HG03196 (cell line): ENCODE results near the gene TIGD3.

Source experiments
- ATAC-seq: cut with Tn5 transposase; IDR thresholded peaks from one replicate; pipeline ENCODE4 v1.9.1; 2021; ENCODE audit not compliant: unreplicated experiment

Gene TIGD3

DNA sequence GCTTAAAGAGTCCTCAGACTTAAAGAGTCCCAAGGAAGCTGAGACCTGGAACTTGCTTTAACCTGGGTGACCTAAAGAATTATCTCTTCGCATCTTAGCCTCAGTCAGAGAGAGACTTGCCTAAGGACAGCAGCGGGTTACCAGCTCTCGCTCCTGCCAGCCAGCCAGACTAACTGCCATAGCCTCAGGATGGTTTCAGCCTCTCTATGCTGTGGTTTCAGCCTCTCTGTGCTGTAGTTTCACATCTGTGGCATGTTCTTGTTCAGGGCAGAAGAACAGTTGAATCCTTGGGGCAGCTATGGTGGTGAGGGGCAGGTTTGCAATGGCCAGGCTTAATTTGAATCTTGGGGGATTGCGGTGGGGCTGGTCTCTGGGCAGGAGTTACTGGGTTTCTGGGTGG lies 34.2 kb downstream of the TIGD3 start:
- no peak for ATAC-seq

- ATAC-seq: no peak
These were observed 34.9 kb downstream of the TIGD3 start for GRCh38 chr11:65389294-65389980.

DNA sequence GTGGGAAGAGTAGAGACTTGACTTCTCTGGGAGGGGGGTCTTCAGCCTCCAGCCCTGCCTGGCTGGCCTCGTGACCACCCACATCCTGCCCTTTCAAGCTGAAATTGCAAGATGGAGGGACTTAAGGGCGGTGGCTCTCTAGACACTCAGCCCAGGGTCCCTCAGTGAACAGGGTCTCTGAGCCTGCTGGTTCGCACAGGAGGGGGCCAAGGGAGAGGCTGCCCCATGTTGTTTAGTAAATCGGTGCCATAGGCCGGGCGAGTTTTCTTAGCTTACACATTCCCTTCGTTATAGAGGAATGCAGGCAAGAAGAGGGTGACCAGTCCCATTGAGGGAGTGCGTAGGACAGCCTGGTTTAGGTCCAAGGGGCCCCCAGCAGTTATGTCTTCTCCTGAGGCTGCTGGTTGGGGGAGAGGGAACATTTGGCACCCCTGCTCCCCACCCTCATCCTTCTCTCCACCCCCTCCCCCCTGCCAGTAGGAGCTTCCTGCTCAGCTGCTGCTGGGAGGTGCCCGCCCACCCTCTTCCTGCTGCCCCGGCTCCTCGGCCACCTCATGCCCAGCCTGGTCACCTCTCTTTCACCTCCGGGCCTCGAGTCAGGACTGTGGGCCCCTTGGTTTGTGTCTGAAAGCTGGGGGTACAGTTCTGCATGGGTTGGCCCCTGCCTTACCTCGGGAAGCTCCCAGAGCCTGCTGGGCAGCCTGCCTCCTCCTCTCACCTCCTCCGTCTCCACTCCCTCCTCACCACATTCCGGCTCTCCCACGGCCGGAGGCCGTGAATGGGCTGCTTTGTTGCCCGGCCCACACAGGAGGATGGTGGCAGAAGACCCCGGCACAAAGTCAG lies 35.8 kb downstream of the TIGD3 start:
- ATAC-seq: no peak

- ATAC-seq: no peak
These were observed 36.4 kb downstream of the TIGD3 start for GRCh38 chr11:65390996-65391395.

DNA sequence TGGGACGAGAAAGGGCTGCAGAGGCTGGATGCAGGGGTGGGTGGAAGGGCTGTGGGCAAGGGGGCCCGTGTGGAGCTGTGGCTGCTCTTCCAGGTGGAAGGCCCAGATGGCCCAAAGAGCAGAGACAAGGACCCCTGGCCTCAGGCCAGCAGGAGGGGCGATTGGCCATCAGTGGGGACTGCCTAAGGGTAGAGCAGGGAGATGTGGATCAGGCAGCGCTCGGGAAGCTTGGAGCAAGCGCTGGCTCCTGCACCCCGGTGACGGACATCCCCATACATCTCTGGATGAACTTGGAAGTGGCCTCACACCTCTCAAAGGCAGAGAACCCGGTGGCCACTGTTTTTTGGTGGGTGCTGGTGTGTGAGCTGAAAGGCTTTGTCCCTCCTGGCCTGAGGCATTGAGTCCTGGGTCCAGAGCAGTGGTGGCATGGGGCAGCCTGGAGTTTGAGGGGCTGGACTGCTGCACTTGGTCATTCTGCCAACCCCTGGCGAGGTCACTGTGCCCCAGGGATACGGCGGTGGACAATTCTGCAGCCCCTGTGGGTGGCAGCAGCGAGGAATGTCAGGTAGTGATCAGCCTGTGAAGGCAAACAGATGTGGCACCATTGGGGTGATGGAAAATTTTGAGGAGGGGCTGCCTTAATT lies 37.8 kb downstream of the TIGD3 start:
- no peak for ATAC-seq

GRCh38 chr11:65392899-65393298 lies 38.3 kb downstream of the TIGD3 start:
- no peak for ATAC-seq

- ATAC-seq: no peak
These were observed 39.0 kb downstream of the TIGD3 start for GRCh38 chr11:65393513-65394079.

DNA sequence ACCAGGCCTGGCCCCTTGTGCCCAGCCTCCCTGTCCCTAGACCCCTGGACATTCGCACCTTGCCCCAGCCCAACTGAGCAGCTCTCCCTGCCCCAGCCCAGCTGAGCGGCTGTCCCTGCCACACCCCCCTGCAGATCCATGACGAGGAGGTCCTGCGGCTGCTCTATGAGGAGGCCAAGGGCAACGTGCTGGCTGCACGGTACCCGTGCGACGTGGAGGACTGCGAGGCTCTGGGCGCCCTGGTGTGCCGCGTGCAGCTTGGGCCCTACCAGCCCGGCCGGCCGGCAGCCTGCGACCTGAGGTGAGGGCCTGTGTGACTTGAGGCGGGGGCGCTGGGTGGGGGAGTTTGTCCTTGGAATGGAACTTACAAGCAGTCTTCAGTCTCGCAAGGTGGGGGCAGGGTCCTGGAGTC lies 39.6 kb downstream of the TIGD3 start:
- no peak for ATAC-seq

GRCh38 chr11:65395961-65396530 lies 41.5 kb downstream of the TIGD3 start:
- ATAC-seq: no peak

DNA sequence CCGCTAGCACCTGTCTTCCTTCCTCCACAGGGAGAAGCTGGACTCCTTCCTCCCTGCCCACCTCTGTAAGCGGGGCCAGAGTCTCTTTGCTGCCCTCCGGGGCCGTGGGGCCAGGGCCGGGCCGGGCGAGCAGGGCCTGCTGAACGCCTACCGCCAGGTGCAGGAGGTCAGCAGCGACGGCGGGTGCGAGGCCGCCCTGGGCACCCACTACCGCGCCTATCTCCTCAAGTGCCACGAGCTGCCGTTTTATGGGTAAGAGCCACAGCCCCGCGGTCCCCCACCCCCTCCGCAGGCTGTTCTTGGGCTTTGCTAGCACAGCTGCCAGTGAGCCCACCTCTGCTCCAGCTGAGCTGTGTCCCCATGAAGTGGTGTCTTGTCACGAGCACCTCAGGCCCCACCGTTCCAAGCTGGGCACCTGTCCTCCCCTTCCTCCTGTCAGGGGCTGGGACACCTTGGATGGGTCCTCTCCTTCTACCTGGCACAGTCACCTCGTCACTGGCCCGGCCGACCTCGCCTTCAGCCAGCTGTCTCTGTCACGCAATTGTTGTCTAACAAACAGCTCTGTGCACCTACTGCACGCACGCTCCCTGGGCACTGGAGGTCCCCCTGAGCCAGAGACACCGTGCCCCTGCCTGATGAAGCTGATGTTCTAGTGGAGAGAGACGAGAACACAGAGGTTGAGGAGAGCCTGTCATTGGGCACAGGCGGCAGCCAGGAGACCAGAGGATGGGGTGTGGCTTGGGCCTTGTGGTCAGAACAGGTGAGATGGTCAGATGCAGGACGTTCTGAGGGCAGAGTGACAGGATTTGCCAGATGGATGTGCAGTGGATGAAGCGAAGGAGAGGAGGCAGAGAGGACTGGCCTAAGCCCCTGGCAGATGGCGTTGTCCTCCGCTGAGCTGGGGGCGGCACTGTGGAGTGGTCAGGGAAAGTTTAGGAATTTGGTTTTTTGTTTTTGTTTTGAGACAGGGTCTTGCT lies 42.5 kb downstream of the TIGD3 start:
- no peak for ATAC-seq

DNA sequence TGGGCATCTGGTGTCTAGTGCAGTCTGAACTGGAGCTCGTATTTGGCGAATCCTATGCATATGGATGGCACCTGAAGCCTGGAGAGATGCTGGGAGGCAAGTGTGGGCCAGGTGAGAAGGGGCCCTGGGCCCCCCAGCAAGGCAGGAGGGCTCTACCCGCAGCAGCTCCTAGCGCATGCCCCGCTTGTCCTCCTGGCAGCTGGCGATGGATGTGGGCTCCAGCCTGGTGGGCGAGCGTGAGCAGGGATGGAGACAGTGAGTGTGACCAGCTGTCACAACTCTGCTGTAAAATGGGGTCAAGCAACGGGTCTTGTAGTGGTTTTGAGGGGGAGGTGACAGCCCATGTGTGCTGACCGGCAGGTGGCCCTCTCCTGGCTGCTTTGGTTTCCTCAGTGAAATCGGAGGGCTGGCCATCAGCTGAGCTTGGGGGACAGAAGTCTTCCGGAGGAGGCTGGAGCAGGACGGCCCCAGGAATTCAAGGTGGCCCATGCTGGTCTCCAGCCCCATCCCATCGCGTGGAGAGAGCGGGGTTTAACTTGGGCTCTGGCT lies 43.9 kb downstream of the TIGD3 start:
- no peak for ATAC-seq

GRCh38 chr11:65399249-65399648 lies 44.7 kb downstream of the TIGD3 start:
- ATAC-seq: no peak

GRCh38 chr11:65399845-65400244 lies 45.3 kb downstream of the TIGD3 start:
- no peak for ATAC-seq

DNA sequence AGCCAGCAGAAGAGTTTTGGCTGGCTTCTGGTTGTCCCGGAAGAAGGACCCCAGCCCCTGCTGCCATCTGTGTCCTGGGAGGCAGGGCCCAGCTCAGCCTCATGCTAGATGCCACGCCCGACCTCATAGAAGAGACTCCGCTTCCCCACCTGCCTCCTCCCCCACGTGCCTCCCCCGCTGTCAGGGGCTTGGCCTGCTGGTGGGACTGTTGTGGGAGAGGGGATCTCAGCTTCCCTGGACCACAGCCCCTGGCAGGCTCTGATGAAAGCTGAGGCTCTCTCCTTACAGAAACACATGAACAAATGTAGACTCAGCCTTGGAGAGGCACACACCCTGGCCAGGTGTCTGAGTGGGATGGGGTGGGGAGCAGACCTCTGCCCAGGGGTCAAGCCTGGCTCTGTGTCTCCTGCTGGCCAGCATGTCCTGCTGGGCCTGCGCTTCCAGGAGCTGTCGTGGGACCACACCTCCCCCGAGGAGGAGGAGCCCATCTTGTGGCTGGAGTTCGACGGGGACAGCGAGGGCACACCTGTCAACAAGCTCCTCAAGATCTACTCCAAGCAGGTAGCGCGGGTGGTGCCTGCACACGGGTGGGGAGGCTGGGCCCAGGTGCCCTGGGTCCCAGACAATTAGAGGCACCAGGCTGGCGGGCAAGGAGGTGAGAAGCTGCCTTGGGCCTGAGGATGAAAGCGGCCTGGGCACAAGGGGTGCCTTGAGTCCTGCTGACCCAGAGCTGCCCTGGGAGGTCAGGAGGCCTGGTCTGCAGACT lies 45.9 kb downstream of the TIGD3 start:
- no peak for ATAC-seq

DNA sequence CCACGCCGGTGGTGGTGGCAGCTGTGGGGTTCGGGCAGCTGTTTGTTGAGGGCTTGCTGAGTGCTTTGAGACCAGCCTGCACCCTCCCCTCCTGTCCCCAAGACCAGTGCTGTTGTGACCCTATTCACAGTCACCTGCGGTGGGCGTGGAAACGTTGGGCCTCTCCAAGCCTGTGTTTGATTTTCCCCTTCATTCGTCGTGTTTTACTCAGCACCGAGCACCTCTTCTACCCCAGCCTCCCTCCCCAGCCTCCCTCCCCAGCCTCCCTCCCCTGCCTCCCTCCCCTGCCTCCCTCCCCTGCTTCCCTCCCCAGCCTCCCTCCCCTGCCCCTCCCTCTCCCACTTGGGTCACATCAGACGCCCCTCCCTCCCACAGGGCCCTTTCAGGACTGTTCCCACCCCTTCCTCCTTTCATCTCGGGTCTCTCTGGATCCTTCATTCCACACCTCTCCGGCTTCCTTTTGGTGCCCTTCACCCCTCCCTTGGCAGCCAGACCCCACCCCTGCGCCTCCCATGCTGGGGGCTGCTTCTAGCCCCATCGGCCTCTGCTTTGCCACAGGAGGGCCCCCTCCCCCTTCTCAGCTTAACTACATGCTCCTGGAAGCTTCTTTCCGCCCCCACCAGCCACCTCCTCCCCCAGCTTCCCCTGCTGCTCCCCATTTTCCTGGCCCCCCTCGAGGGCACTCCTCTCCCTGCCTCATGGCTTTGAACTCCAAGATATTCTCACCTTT lies 46.7 kb downstream of the TIGD3 start:
- no peak for ATAC-seq

DNA sequence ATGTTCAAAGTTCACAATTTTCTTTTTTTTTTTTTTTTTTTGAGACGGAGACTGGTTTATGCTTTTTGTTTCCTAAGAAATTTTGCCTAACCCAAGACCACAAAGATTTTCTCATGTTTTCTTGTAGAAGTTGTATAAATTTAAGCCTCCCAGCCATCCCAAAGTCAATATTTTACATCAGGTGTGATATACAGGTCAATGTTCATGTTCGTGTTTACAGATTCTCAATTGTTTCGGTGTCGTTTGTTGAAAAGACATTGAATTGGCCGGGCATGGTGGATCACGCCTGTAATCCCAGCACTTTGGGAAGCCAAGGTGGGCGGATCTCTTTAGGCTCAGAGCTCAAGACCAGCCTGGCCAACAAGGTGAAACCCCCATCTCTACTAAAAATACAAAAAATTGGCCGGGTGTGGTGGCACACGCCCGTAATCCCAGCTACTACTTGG lies 47.3 kb downstream of the TIGD3 start:
- ATAC-seq: no peak

GRCh38 chr11:65402790-65403189 lies 48.2 kb downstream of the TIGD3 start:
- no peak for ATAC-seq

GRCh38 chr11:65403607-65404121 lies 49.1 kb downstream of the TIGD3 start:
- no peak for ATAC-seq
